Fibroblast of lung (primary cell): ENCODE results near the gene ACP6. TPM values are rescaled to one million over a fixed set of nuclear protein-coding genes. Genes with fewer than 3 reads are reported as not detected.

ENCODE experiments used
- polyA plus RNA-seq, 2 donors: library from polyadenylated mRNA; depleted of rRNA in 1 of 2; stranded (reverse) in 1 of 2; unstranded in 1 of 2; fragments of >200 nt; gene quantifications; 2 replicates each; pipeline ENCODE4 v1.2.1, GENCODE V29; 2011 to 2012; ENCODE audit warnings: missing spikeins in 1 of 2
- total RNA-seq: library from RNA; depleted of rRNA; stranded (reverse); fragments of >200 nt; gene quantifications from 2 replicates; pipeline ENCODE4 v1.2.1, GENCODE V29; 2014

The ACP6 gene
- total and polyA plus RNA-seq, 2 donors (not counting 1 experiment from before 2014, with no cell fraction given), result 3.9 to 7.4 TPM

Other genes with a start within 250 kb of the ACP6 start
- gene BCL9, start 129.0 kb downstream of the ACP6 start, total RNA-seq, result 2.6 and 5.4 TPM in 2 replicates
- gene BCL9, start 129.0 kb downstream of the ACP6 start, polyA plus RNA-seq, result 4.8 and 9.7 TPM in 2 replicates
- gene GJA5, start 90.1 kb upstream of the ACP6 start, total RNA-seq, result not detected in 2 replicates
- 0.14 TPM in 1 of 2 replicates, not detected in the other for gene GJA5, start 90.1 kb upstream of the ACP6 start, polyA plus RNA-seq
- gene GJA8, start 232.3 kb upstream of the ACP6 start, total RNA-seq, result not detected in 2 replicates
- gene GJA8, start 232.3 kb upstream of the ACP6 start, polyA plus RNA-seq, result not detected in 2 replicates